ENCODE results near the gene SORBS1.
A peak's percentile ranks its signal among the peaks of the same experiment; 100 is the strongest.

Gene SORBS1

GRCh38 chr10:95343573-95343972, 217.6 kb downstream of the SORBS1 start:
- DNase-seq (ENCODE audit: low spot score), result no peak

GRCh38 chr10:95341716-95342130, 219.4 kb downstream of the SORBS1 start:
- peak; percentile 40 for DNase-seq (ENCODE audit: low spot score)

GRCh38 chr10:95339863-95340262, 221.3 kb downstream of the SORBS1 start:
- no peak for DNase-seq (ENCODE audit: low spot score)

- DNase-seq (ENCODE audit: low spot score), result no peak
Observed at GRCh38 chr10:95337423-95338160, 223.6 kb downstream of the SORBS1 start.

GRCh38 chr10:95336702-95337101, 224.5 kb downstream of the SORBS1 start:
- DNase-seq (ENCODE audit: low spot score), result no peak

GRCh38 chr10:95335933-95336699, 225.1 kb downstream of the SORBS1 start:
- no peak for DNase-seq (ENCODE audit: low spot score)

- no peak for DNase-seq (ENCODE audit: low spot score)
Observed at GRCh38 chr10:95334805-95335144, 226.4 kb downstream of the SORBS1 start.

GRCh38 chr10:95333997-95334804, 227.0 kb downstream of the SORBS1 start:
- DNase-seq (ENCODE audit: low spot score), result peak; percentile 87

GRCh38 chr10:95332666-95333249, 228.4 kb downstream of the SORBS1 start:
- no peak for DNase-seq (ENCODE audit: low spot score)

- no peak for DNase-seq (ENCODE audit: low spot score)
Observed at GRCh38 chr10:95331596-95332130, 229.5 kb downstream of the SORBS1 start.

- no peak for DNase-seq (ENCODE audit: low spot score)
Observed at GRCh38 chr10:95330966-95331453, 230.2 kb downstream of the SORBS1 start.

- DNase-seq (ENCODE audit: low spot score), result no peak
Observed at GRCh38 chr10:95329296-95329695, 231.9 kb downstream of the SORBS1 start.

- no peak for DNase-seq (ENCODE audit: low spot score)
Observed at GRCh38 chr10:95328013-95328412, 233.2 kb downstream of the SORBS1 start.

- no peak for DNase-seq (ENCODE audit: low spot score)
Observed at GRCh38 chr10:95327367-95327766, 233.8 kb downstream of the SORBS1 start.

GRCh38 chr10:95326396-95326795, 234.8 kb downstream of the SORBS1 start:
- DNase-seq (ENCODE audit: low spot score), result no peak

- no peak for DNase-seq (ENCODE audit: low spot score)
Observed at GRCh38 chr10:95325863-95326262, 235.3 kb downstream of the SORBS1 start.

- no peak for DNase-seq (ENCODE audit: low spot score)
Observed at GRCh38 chr10:95324436-95325268, 236.5 kb downstream of the SORBS1 start.

GRCh38 chr10:95321554-95322301, 239.4 kb downstream of the SORBS1 start:
- DNase-seq (ENCODE audit: low spot score), result no peak

- DNase-seq (ENCODE audit: low spot score), result peak; percentile 26
Observed at GRCh38 chr10:95319239-95319638, 241.9 kb downstream of the SORBS1 start.

- no peak for DNase-seq (ENCODE audit: low spot score)
Observed at GRCh38 chr10:95315509-95315908, 245.7 kb downstream of the SORBS1 start.
